PC-3 (cell line): ENCODE results near the gene GSTM3. TPM values are rescaled to one million over a fixed set of nuclear protein-coding genes. Genes with fewer than 3 reads are reported as not detected.
A peak's percentile ranks its signal among the peaks of the same experiment; 100 is the strongest.

Source experiments
- ATAC-seq: fragments of 200-7000 bp; cut with Tn5 transposase; 2 replicates; pipeline ENCODE4 v1.9.1; 2020; ENCODE audit warnings: mild to moderate bottlenecking, moderate library complexity
- BruUV-seq: library from RNA; stranded (reverse); fragments of 400-500 nt; replicated peaks from 2 replicates; lab custom pipeline; 2021; lab: Mats Ljungman, UMichigan
- CTCF ChIA-PET: fragments of 300-600 bp; sonication (Branson Sonifier 250); formaldehyde crosslinking; loops from one replicate; lab custom pipeline; 2022; ENCODE audit warnings: antibody characterized with exemption; lab: Charles Lee
- POLR2A ChIA-PET: fragments of 300-600 bp; sonication (Branson Sonifier 250); formaldehyde crosslinking; loops from one replicate; lab custom pipeline; 2022; ENCODE audit warnings: antibody characterized with exemption; ENCODE audit not compliant: unreplicated experiment; lab: Charles Lee
- DNase-seq: peaks from one replicate; pipeline ENCODE4 v3.0.0-alpha.2; 2015
- H2AFZ ChIP-seq: fragments of 300-600 bp; sonication (generic); 2 replicates; pipeline ENCODE4 v1.6.0; 2016; ENCODE audit warnings: antibody characterized with exemption, low read length
- H3F3A ChIP-seq: fragments of 300-600 bp; sonication (generic); one replicate; pipeline ENCODE4 v1.6.0; 2017; ENCODE audit warnings: antibody characterized with exemption, low read length, control low read depth, mild to moderate bottlenecking; ENCODE audit not compliant: unreplicated experiment
- H3K27ac ChIP-seq: fragments of 300-600 bp; sonication (generic); 2 replicates; pipeline ENCODE4 v1.5.1; 2016; ENCODE audit warnings: mild to moderate bottlenecking, low read length
- H3K27me3 ChIP-seq: fragments of 300-600 bp; sonication (generic); 2 replicates; pipeline ENCODE4 v1.6.1; 2016; ENCODE audit warnings: low read length, mixed read lengths
- H3K36me3 ChIP-seq: fragments of 300-600 bp; sonication (generic); 2 replicates; pipeline ENCODE4 v1.6.1; 2016; ENCODE audit warnings: low read depth, mixed run types, low read length, mixed read lengths
- H3K4me1 ChIP-seq: fragments of 300-600 bp; sonication (generic); 2 replicates; pipeline ENCODE4 v1.5.1; 2016; ENCODE audit warnings: low read length; ENCODE audit not compliant: insufficient read depth
- H3K4me2 ChIP-seq: fragments of 300-600 bp; sonication (generic); 2 replicates; pipeline ENCODE4 v1.6.0; 2016; ENCODE audit warnings: low read length
- H3K4me3 ChIP-seq: fragments of 300-600 bp; sonication (generic); 2 replicates; pipeline ENCODE4 v1.5.1; 2016; ENCODE audit warnings: mild to moderate bottlenecking, low read length, mixed read lengths
- H3K79me2 ChIP-seq: fragments of 300-600 bp; sonication (generic); 2 replicates; pipeline ENCODE4 v1.6.1; 2017; ENCODE audit warnings: low read length, mixed read lengths
- H3K9ac ChIP-seq: fragments of 300-600 bp; sonication (generic); 2 replicates; pipeline ENCODE4 v1.6.0; 2016; ENCODE audit warnings: mild to moderate bottlenecking, low read length
- H3K9me2 ChIP-seq: fragments of 300-600 bp; sonication (generic); replicated peaks from 2 replicates; pipeline ENCODE4 v1.6.1; 2016; ENCODE audit warnings: mixed run types, low read length, mixed read lengths
- H3K9me3 ChIP-seq: fragments of 300-600 bp; sonication (generic); 2 replicates; pipeline ENCODE4 v1.6.1; 2016; ENCODE audit warnings: low read length, mixed read lengths
- H4K20me1 ChIP-seq: fragments of 300-600 bp; sonication (generic); 2 replicates; pipeline ENCODE4 v1.6.1; 2016; ENCODE audit warnings: low read length, mixed read lengths
- EZH2 ChIP-seq: fragments of 300-600 bp; sonication (generic); IDR thresholded peaks from one replicate; pipeline ENCODE4 v1.6.1; 2017; ENCODE audit warnings: antibody characterized with exemption, mild to moderate bottlenecking, low read length; ENCODE audit not compliant: unreplicated experiment
- EZH2phosphoT487 ChIP-seq: fragments of 300-600 bp; sonication (generic); IDR thresholded peaks from 2 replicates; pipeline ENCODE4 v1.6.1; 2018; ENCODE audit warnings: mild to moderate bottlenecking, antibody characterized with exemption, low read length, borderline replicate concordance
- intact Hi-C: fragments of 100-400 bp; cut with micrococcal nuclease; formaldehyde crosslinking; loops from 2 replicates; pipeline ENCODE4 v1.9.0; 2023
- total RNA-seq: library from RNA; depleted of rRNA; stranded (reverse); fragments of >200 nt; gene quantifications from 2 replicates; pipeline ENCODE4 v1.2.3, GENCODE V29; 2014
- TF ChIP-seq, protein P1 (sequence below): fragments of 300-600 bp; sonication (generic); conservative IDR thresholded peaks from 2 replicates; pipeline ENCODE4 v1.5.1; 2017; ENCODE audit warnings: antibody characterized with exemption, low read depth, mild to moderate bottlenecking, low read length

The GSTM3 gene
- total RNA-seq, 1 experiment from 2014 or later = 76.6 TPM

DNA sequence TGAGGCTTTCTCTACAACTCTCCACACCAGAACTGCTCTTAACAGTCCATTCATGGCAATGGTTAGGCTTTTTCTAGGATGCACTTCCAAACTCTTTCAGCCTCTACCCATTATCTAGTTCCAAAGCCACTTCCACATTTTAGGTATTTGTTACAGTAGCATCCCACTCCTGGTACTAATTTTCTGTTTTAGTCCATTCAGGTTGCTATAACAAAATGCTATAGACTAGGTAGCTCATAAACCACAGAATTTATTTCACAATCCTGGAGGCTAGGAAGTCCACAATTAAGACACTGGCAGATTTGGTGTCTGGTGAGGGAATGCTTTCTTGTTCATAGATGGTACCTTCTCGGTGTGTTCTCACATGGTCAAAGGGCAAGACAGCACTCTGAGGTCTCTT is 40.1 kb upstream of the GSTM3 start:
- DNase-seq = no peak
- no peak overlapping the region for H3K4me3 ChIP-seq
- H3K79me2 ChIP-seq = no peaks in the 10 kb centered on the region
- H4K20me1 ChIP-seq = no peaks in the 10 kb centered on the region
- ChIA-PET CTCF (interaction anchor here (2.1 kb wide), 1 partner anchor 204 kb away, joined by 8 read pairs; the partner anchor contains the start of gene AHCYL1), POLR2A (no interaction called here)
- H3K4me1 ChIP-seq = peaks cover 31% of the 10 kb centered on the region
- H3K27ac ChIP-seq = no peak overlapping the region
- no peak overlapping the region for H3K4me2 ChIP-seq
- H3K36me3 ChIP-seq = no peaks in the 10 kb centered on the region
- H3K9me3 ChIP-seq = no peaks in the 10 kb centered on the region
- H2AFZ ChIP-seq = no peak overlapping the region
- no peaks in the 10 kb centered on the region for H3F3A ChIP-seq
- no peak for TF ChIP-seq EZH2phosphoT487
- no peak for TF ChIP-seq EZH2
- BruUV-seq = no TSS peak
- ATAC-seq = no peak
- intact Hi-C loops = no loop called here
- H3K9me2 ChIP-seq = no peaks in the 10 kb centered on the region
- no peaks in the 10 kb centered on the region for H3K27me3 ChIP-seq
- H3K9ac ChIP-seq = no peak overlapping the region

DNA sequence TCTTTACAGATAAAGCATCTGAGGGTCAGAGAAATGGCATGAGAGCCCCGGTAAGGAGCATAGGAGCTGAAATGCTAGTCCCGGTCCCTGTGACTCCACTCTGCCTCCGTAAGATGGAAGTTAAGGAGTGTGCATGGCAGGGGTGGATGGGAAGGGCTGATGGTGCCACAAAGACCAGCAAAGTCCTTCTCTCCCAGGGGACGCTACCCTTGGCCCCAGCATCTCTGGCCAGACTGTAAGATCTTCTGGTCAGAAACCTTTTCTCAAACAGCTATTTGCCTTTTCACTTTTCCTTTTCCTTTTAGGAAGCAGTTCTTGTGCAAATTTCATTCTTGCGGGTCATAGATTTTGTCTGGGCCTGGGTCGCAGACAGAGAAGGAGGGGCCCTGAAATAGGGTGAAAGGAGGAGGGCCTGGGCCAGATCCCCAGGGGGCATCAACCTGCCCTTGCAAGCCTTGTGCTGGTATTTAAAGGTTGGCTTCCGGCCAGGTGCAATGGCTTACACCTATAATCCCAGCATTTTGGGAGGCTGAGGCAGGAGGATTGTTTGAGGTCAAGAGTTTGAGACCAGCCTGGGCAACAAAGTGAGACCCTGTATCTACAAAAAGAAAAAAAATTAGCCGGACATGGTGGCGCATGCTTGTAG is 37.3 kb upstream of the GSTM3 start:
- Histone ChIP-seq H2AFZ (no peak overlapping the region), H3K4me1 (peaks cover 24% of the 10 kb centered on the region), H3K4me3 (no peak overlapping the region), H3K36me3 (no peaks in the 10 kb centered on the region), H3K9me2 (no peaks in the 10 kb centered on the region), H3F3A (no peaks in the 10 kb centered on the region), H3K27ac (no peak overlapping the region), H3K4me2 (no peak overlapping the region), H3K9ac (no peak overlapping the region), H3K79me2 (no peaks in the 10 kb centered on the region), H3K9me3 (no peaks in the 10 kb centered on the region), H3K27me3 (no peaks in the 10 kb centered on the region), H4K20me1 (no peaks in the 10 kb centered on the region)
- intact Hi-C loops = no loop called here
- no peak for TF ChIP-seq EZH2phosphoT487
- TF ChIP-seq, protein P1, sequence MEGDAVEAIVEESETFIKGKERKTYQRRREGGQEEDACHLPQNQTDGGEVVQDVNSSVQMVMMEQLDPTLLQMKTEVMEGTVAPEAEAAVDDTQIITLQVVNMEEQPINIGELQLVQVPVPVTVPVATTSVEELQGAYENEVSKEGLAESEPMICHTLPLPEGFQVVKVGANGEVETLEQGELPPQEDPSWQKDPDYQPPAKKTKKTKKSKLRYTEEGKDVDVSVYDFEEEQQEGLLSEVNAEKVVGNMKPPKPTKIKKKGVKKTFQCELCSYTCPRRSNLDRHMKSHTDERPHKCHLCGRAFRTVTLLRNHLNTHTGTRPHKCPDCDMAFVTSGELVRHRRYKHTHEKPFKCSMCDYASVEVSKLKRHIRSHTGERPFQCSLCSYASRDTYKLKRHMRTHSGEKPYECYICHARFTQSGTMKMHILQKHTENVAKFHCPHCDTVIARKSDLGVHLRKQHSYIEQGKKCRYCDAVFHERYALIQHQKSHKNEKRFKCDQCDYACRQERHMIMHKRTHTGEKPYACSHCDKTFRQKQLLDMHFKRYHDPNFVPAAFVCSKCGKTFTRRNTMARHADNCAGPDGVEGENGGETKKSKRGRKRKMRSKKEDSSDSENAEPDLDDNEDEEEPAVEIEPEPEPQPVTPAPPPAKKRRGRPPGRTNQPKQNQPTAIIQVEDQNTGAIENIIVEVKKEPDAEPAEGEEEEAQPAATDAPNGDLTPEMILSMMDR = no peak
- TF ChIP-seq EZH2 = no peak
- BruUV-seq = no TSS peak
- DNase-seq (no peak), ATAC-seq (no peak)
- POLR2A ChIA-PET = no interaction called here
- CTCF ChIA-PET = interaction anchor here (5.3 kb wide), 1 partner anchor 206 kb away, joined by 59 read pairs; the partner anchor contains the start of gene AHCYL1

DNA sequence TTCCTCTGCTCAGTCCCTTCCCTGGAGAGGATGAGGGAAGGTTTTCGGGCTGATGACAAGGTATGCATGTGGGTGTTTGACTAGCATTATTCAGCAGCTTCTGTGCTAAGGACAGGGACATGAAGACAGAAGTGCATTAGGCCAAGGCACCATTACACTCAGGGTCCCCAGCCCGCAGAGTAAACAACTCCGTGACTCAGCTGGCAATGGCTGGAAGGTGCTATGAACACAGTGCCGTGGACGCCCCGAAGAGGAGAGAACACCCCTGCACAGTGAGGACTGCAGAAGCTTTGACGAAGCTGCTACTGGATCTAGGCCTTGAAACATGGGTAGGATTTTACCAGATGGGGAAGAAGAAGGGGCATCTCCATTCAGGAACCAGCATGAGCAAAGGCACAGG is 36.6 kb upstream of the GSTM3 start:
- intact Hi-C loops = no loop called here
- Histone ChIP-seq H3K27ac (no peak overlapping the region), H3F3A (no peaks in the 10 kb centered on the region), H3K27me3 (no peaks in the 10 kb centered on the region), H3K79me2 (no peaks in the 10 kb centered on the region), H2AFZ (peak overlapping the region; percentile 20; the same call in 1 of the 2 replicates), H3K4me1 (peaks cover 18% of the 10 kb centered on the region; the same call in 1 of the 2 replicates), H3K9me2 (no peaks in the 10 kb centered on the region), H3K36me3 (no peaks in the 10 kb centered on the region), H3K4me3 (no peak overlapping the region), H3K9ac (no peak overlapping the region), H4K20me1 (no peaks in the 10 kb centered on the region), H3K4me2 (no peak overlapping the region), H3K9me3 (no peaks in the 10 kb centered on the region)
- CTCF ChIA-PET = interaction anchor here (0.6 to 5.3 kb wide), 3 partner anchors 202 to 234 kb away, joined by 3 to 59 read pairs (median 3); partner anchors contain the start of gene AHCYL1
- no peak for TF ChIP-seq EZH2phosphoT487
- TF ChIP-seq, protein P1 = no peak
- no peak for TF ChIP-seq EZH2
- DNase-seq (no peak), ATAC-seq (no peak)
- no TSS peak for BruUV-seq
- POLR2A ChIA-PET = no interaction called here
